HuH-7.5 (cell line): ENCODE measurements around the gene ENTPD7.
"Not testable (repeated sequence)": the region's sequence is repeated elsewhere in the genome, so short reads cannot be mapped to it uniquely, and the experiment has no call there.

Experiments used
- DNase-seq: peaks from one replicate; pipeline ENCODE4 v3.0.0; 2011; ENCODE audit warnings: low spot score

The ENTPD7 gene

GRCh38 chr10:99659031-99659867, at the start of gene ENTPD7:
Gene ENTPD7 (plus strand): TSS chr10:99659509. CDS start chr10:99659957, 448 bp downstream.
- DNase-seq = peak; percentile 92

- DNase-seq = no peak
These were observed 49.1 kb upstream of the ENTPD7 start for GRCh38 chr10:99610221-99610620.

GRCh38 chr10:99611326-99611725, 48.0 kb upstream of the ENTPD7 start:
- DNase-seq = no peak

GRCh38 chr10:99612167-99612831, 47.0 kb upstream of the ENTPD7 start:
- peak; percentile 58 for DNase-seq

GRCh38 chr10:99615426-99615825, 43.9 kb upstream of the ENTPD7 start:
- no peak for DNase-seq

- DNase-seq = no peak
These were observed 41.6 kb upstream of the ENTPD7 start for GRCh38 chr10:99617696-99618095.

GRCh38 chr10:99619090-99619800, 40.1 kb upstream of the ENTPD7 start:
- no peak for DNase-seq

- peak; percentile 94 for DNase-seq
These were observed 39.2 kb upstream of the ENTPD7 start, which contains the start of gene SLC25A28 for GRCh38 chr10:99619851-99620710. Gene SLC25A28 (minus strand): TSS chr10:99620439. CDS start chr10:99620335, 104 bp downstream.

GRCh38 chr10:99620711-99621453, 38.4 kb upstream of the ENTPD7 start:
- peak; percentile 76 for DNase-seq

GRCh38 chr10:99621454-99622251, 37.7 kb upstream of the ENTPD7 start:
- DNase-seq = no peak

GRCh38 chr10:99623919-99624318, 35.4 kb upstream of the ENTPD7 start:
- no peak for DNase-seq

GRCh38 chr10:99625124-99625523, 34.2 kb upstream of the ENTPD7 start:
- DNase-seq = not testable (repeated sequence)

GRCh38 chr10:99628923-99629624, 30.2 kb upstream of the ENTPD7 start:
- DNase-seq = no peak

GRCh38 chr10:99629625-99629978, 29.7 kb upstream of the ENTPD7 start:
- DNase-seq = no peak

- DNase-seq = no peak
These were observed 28.9 kb upstream of the ENTPD7 start for GRCh38 chr10:99630433-99630832.

GRCh38 chr10:99630991-99631390, 28.3 kb upstream of the ENTPD7 start:
- no peak for DNase-seq

- DNase-seq = no peak
These were observed 27.8 kb upstream of the ENTPD7 start for GRCh38 chr10:99631496-99631895.

- no peak for DNase-seq
These were observed 25.5 kb upstream of the ENTPD7 start for GRCh38 chr10:99633832-99634231.

- DNase-seq = no peak
These were observed 11.6 kb upstream of the ENTPD7 start for GRCh38 chr10:99647601-99648151.
